Measurements from ENCODE around the gene LAMC1. TPM values are rescaled to one million over a fixed set of nuclear protein-coding genes. Genes with fewer than 3 reads are reported as not detected.

Gene LAMC1
- total and polyA plus RNA-seq, 12 donors, result 22.1 to 160 (median 115) TPM

DNA sequence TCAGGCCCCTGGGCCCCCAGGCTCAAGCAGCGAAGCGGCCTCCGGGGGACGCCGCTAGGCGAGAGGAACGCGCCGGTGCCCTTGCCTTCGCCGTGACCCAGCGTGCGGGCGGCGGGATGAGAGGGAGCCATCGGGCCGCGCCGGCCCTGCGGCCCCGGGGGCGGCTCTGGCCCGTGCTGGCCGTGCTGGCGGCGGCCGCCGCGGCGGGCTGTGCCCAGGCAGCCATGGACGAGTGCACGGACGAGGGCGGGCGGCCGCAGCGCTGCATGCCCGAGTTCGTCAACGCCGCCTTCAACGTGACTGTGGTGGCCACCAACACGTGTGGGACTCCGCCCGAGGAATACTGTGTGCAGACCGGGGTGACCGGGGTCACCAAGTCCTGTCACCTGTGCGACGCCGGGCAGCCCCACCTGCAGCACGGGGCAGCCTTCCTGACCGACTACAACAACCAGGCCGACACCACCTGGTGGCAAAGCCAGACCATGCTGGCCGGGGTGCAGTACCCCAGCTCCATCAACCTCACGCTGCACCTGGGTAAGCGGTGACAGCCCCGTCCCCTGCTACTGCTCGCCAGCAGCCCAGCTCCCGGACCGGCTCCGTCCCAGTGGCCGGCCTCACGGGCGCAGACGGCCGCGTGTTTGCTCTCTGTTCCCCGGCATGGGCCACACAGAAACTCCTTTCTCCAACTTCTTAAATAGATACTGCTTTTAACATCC is 539 bp downstream of the LAMC1 start:
- H3K4me1 ChIP-seq, result peaks cover 3 to 70% (median 59%) of the 10 kb centered on the region in 9 donors
- H3K9me3 ChIP-seq, result no peaks in the 10 kb centered on the region
- ATAC-seq (peak; percentile 26 to 70 (median 44)), DNase-seq (peak; percentile 57 to 63)
- WGBS, 2 donors, result 0% methylated on average over 68 of the region's 68 CpGs
- H3K4me3 ChIP-seq, result peak overlapping the region; percentile 55 to 98 (median 83)
- intact Hi-C loops (cut with DNase I), result loop anchor here in 9 of 10 donors (2.0 to 10.0 kb wide), 12 partner anchors 21 to 211 kb away; no protein-coding TSS in a partner anchor
- H3K27me3 ChIP-seq, result peaks cover 0 to 19% (median 0%) of the 10 kb centered on the region in 7 donors
- TF ChIP-seq, protein P1, sequence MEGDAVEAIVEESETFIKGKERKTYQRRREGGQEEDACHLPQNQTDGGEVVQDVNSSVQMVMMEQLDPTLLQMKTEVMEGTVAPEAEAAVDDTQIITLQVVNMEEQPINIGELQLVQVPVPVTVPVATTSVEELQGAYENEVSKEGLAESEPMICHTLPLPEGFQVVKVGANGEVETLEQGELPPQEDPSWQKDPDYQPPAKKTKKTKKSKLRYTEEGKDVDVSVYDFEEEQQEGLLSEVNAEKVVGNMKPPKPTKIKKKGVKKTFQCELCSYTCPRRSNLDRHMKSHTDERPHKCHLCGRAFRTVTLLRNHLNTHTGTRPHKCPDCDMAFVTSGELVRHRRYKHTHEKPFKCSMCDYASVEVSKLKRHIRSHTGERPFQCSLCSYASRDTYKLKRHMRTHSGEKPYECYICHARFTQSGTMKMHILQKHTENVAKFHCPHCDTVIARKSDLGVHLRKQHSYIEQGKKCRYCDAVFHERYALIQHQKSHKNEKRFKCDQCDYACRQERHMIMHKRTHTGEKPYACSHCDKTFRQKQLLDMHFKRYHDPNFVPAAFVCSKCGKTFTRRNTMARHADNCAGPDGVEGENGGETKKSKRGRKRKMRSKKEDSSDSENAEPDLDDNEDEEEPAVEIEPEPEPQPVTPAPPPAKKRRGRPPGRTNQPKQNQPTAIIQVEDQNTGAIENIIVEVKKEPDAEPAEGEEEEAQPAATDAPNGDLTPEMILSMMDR (IDR thresholded peaks at IDR 0.05), result peak in 8 of 9 donors; percentile 13 to 63 (median 45)
- H3K27ac ChIP-seq, result peak overlapping the region; percentile 99 to 100 (median 100)
- H3K36me3 ChIP-seq, result peaks cover 0 to 13% (median 0%) of the 10 kb centered on the region in 9 donors

DNA sequence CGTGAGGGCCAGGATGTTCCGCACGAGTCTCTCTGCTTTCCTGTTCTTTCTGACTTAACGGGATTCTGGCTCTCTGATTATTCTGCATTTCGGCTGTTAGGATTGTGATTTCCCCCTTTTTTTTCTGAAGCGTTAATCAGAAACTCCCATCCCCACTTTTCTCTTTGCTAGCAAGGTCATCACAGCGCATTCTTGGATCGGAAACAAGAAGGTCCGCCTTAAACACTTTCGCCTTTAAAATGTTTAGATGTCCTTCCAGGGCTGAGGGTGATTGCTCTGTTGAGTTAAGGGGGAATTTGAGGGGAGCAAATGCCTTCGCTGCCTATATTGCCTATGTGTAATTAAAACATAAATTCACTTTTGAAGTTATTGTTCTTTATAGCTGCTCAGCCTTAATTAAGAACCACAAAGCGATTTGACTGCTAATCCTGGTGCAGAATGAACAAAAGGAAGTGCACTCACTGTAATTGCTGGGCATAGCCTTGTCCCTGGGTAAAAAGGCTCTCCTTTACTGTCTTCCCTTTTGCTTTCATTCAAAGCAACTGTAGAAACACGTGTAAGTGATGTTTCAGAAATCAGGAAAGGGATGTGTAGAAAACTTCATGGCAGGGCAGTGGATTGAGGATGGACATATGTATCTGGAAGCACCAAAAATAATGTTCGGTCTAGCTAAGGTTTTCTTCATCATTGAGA is 1.2 kb downstream of the LAMC1 start:
- peak overlapping the region; percentile 55 to 98 (median 83) for H3K4me3 ChIP-seq
- peaks cover 0 to 19% (median 0%) of the 10 kb centered on the region in 7 donors for H3K27me3 ChIP-seq
- H3K4me1 ChIP-seq, result peaks cover 3 to 72% (median 62%) of the 10 kb centered on the region in 9 donors
- TF ChIP-seq, protein P1 (IDR thresholded peaks at IDR 0.05), result no peak
- no peak for ATAC-seq
- peak overlapping the region; percentile 99 to 100 (median 100) for H3K27ac ChIP-seq
- DNase-seq, result no peak
- peaks cover 0 to 20% (median 0%) of the 10 kb centered on the region in 9 donors for H3K36me3 ChIP-seq
- WGBS, 2 donors, result 1 to 2% methylated on average over 14 of the region's 14 CpGs
- intact Hi-C loops (cut with DNase I), result loop anchor here in 9 of 10 donors (5.0 to 10.0 kb wide), 11 partner anchors 50 to 210 kb away; no protein-coding TSS in a partner anchor
- no peaks in the 10 kb centered on the region for H3K9me3 ChIP-seq

DNA sequence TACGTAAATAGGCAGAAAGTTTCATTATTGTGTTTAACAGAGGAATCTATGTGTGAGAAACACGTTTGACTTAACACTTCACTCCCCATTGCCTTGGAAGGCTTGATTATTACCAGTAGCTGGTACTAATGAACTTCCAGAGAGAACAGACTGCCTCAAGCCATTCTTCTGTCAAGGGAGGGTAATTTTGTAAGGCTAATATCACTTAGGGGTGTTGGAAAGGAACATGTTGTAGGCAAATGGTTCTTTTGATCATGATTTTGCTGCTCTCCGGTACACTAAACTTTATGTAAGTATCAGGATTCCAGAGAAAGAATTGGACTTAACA is 1.8 kb downstream of the LAMC1 start:
- DNase-seq (no peak), ATAC-seq (no peak)
- TF ChIP-seq, protein P1 (IDR thresholded peaks at IDR 0.05), result no peak
- Histone ChIP-seq H3K27ac (peak overlapping the region; percentile 99 to 100 (median 100)), H3K9me3 (no peaks in the 10 kb centered on the region), H3K36me3 (peaks cover 0 to 24% (median 0%) of the 10 kb centered on the region in 9 donors), H3K4me3 (peak overlapping the region; percentile 55 to 98 (median 83)), H3K4me1 (peaks cover 0 to 72% (median 62%) of the 10 kb centered on the region in 9 donors), H3K27me3 (peaks cover 0 to 19% (median 0%) of the 10 kb centered on the region in 7 donors)
- WGBS, 2 donors, result 8 to 16% methylated on average over 3 of the region's 3 CpGs
- intact Hi-C loops (cut with DNase I), result loop anchor here in 8 of 10 donors (5.0 to 10.0 kb wide), 7 partner anchors 50 to 210 kb away; no protein-coding TSS in a partner anchor
